Heart right ventricle (tissue), 16 donors: Measurements from ENCODE around the gene CCR5. TPM values are rescaled to one million over a fixed set of nuclear protein-coding genes. Genes with fewer than 3 reads are reported as not detected.

Experiments
- ATAC-seq, 8 donors: fragments of 200-7000 bp; cut with Tn5 transposase; one replicate each; pipeline ENCODE4 v1.9.1; 2020; ENCODE audit warnings: mild to moderate bottlenecking in 8 of 8, moderate library complexity in 8 of 8, moderate number of reproducible peaks in 1 of 8
- DNase-seq, 2 donors: peaks; one replicate each; pipeline ENCODE4 v3.0.0-alpha.2; 2020
- H3K27ac ChIP-seq, 10 donors: fragments of 200-600 bp; sonication (generic) in 2 of 10; one replicate each; pipeline versions ENCODE4 v1.5.0 to v1.8.0; 2020 to 2022; ENCODE audit warnings: mild to moderate bottlenecking in 3 of 10
- H3K27me3 ChIP-seq, 7 donors: fragments of 200-600 bp; one replicate each; pipeline ENCODE4 v1.8.0; 2021 to 2022; ENCODE audit warnings: mild to moderate bottlenecking in 2 of 7
- H3K36me3 ChIP-seq, 9 donors: fragments of 200-600 bp; sonication (generic) in 1 of 9; one replicate each; pipeline versions ENCODE4 v1.5.0 to v1.8.0; 2020 to 2022; ENCODE audit warnings: mild to moderate bottlenecking in 2 of 9
- H3K4me1 ChIP-seq, 9 donors: fragments of 200-600 bp; sonication (generic) in 1 of 9; one replicate each; pipeline versions ENCODE4 v1.5.0 to v1.8.0; 2020 to 2022; ENCODE audit warnings: mild to moderate bottlenecking in 4 of 9
- H3K4me3 ChIP-seq, 10 donors: fragments of 200-600 bp; sonication (generic) in 2 of 10; one replicate each; pipeline versions ENCODE4 v1.5.0 to v1.8.0; 2020 to 2022; ENCODE audit warnings: mild to moderate bottlenecking in 7 of 10, moderate library complexity in 2 of 10
- H3K9me3 ChIP-seq, 11 donors: fragments of 200-600 bp in 10 of 11; sonication (generic) in 2 of 11; one replicate each; pipeline versions ENCODE4 v1.5.0 to v1.8.0; 2013 to 2022; ENCODE audit warnings: mild to moderate bottlenecking in 2 of 11, control low read depth in 1 of 11, moderate library complexity in 1 of 11
- CTCF ChIP-seq, 9 donors: fragments of 200-600 bp; sonication (generic) in 2 of 9; IDR thresholded peaks; one replicate each; pipeline versions ENCODE4 v1.5.0 to v1.8.0; 2021 to 2022; ENCODE audit warnings: antibody characterized with exemption in 9 of 9, mild to moderate bottlenecking in 5 of 9, moderate library complexity in 1 of 9
- WGBS, 2 donors: extraction: QIAGEN DNeasy Blood & Tissue Kit; methylation state at CpG; one replicate each; pipeline ENCODE4 v1.1.7; 2013; ENCODE audit warnings: inconsistent platforms in 1 of 2; 5-methylcytosine and 5-hydroxymethylcytosine counted together
- intact Hi-C, 10 donors: fragments of 100-400 bp; cut with DNase I; formaldehyde crosslinking; loops; one replicate each; pipeline versions ENCODE4 v1.11.1 to v1.14.2; 2022
- long read RNA-seq, 3 donors: library from polyadenylated mRNA; unstranded; transcript quantifications; one replicate each; pipeline ENCODE4 v2.0.0, GENCODE V29; 2020 to 2021
- polyA plus RNA-seq, 2 donors: library from polyadenylated mRNA; stranded (reverse); fragments of 200-250 nt; gene quantifications; one replicate each; pipeline ENCODE4 v1.2.3, GENCODE V29; 2013
- total RNA-seq, 10 donors: library from RNA; stranded (reverse); fragmentation: NEBNext Ultra II Directional in 3 of 10; extraction: Animal tissue kit (Norgen Biotek cat#: 25700) in 3 of 10; gene quantifications; one replicate each; pipeline versions ENCODE4 v1.2.1 to v1.2.4, GENCODE V29; 2021 to 2023
- donor health status: Arrhythmogenic right ventricular cardiomyopathy.
- donor health status: ischemic (EF 13 %, LVEDD 7.1; RV severe dilation, severe dysfunction).
- donor health status: healthy with polysubstance abuse.
- donor health status: DM: no; HTN: yes; CAD: no.
- donor health status: DM: no; HTN: no; CAD: no.
- donor health status: ischemic (EF 25% LVEDD 6.9; RV normal size, moderate dysfunction).
- donor health status: ischemic (EF 25% LVEDD 5.7; RV mildly dilated, moderate dysfunction).
- donor health status: healthy.
- donor health status: DM: yes; HTN: yes; CAD: no.
- donor health status: Ischemic cardiomyopathy.
- donor health status: ischemic (EF 35%, LVEDD 5.7; RV mildly dilated, moderate dysfunction).
- donor health status: nonischemic (EF 11% LVEDD 7.7; RV severe dilation, severe dysfunction).
- donor health status: DM: yes; HTN: yes; CAD: no.
- donor health status: PGD.
- donor health status: ischemic (EF 29% LVEDD 5.4; RV normal size, mild dysfunction).
- donor health status: nonischemic (EF 23%, LVEDD 6.1; RV moderate dilation, normal function).

CCR5 gene
- total RNA-seq (1 to 10 TPM in 2 of 10 donors, under 1 TPM in 8; 0.17 to 7.2 (median 0.38) TPM), polyA plus RNA-seq (under 1 TPM; 0.28 to 0.37 TPM)
- long read RNA-seq, donor 1: 0 reads
- long read RNA-seq, donor 2: 0 reads
- long read RNA-seq, donor 3: 0 reads

- Histone ChIP-seq H3K4me3 (peak within 1 kb of the TSS in 3 of 10 donors; percentile 3 to 47 (median 13)), H3K27me3 (peaks cover 0 to 49% (median 4%) of the 10 kb centered on the region in 7 donors), H3K36me3 (no peaks in the 10 kb centered on the region), H3K27ac (peak within 1 kb of the TSS in 2 of 10 donors; percentile 8 to 86), H3K4me1 (peaks cover 0 to 50% (median 0%) of the 10 kb centered on the region in 9 donors), H3K9me3 (no peaks in the 10 kb centered on the region)
- ATAC-seq (no peak), DNase-seq (no peak)
- WGBS, 2 donors: 51 to 68% methylated on average over 5 of the region's 5 CpGs
- intact Hi-C loops: loop anchor here in 7 of 10 donors (5.0 to 10.0 kb wide), 6 partner anchors 94 to 436 kb away; no protein-coding TSS in a partner anchor
- no peak for TF ChIP-seq CTCF (IDR thresholded peaks at IDR 0.05)
These were observed at the start of gene CCR5 for GRCh38 chr3:46370839-46371518. Gene CCR5, plus strand, starts transcription at chr3:46370946. Its CDS starts 1,957 bp downstream, at chr3:46372903.

DNA sequence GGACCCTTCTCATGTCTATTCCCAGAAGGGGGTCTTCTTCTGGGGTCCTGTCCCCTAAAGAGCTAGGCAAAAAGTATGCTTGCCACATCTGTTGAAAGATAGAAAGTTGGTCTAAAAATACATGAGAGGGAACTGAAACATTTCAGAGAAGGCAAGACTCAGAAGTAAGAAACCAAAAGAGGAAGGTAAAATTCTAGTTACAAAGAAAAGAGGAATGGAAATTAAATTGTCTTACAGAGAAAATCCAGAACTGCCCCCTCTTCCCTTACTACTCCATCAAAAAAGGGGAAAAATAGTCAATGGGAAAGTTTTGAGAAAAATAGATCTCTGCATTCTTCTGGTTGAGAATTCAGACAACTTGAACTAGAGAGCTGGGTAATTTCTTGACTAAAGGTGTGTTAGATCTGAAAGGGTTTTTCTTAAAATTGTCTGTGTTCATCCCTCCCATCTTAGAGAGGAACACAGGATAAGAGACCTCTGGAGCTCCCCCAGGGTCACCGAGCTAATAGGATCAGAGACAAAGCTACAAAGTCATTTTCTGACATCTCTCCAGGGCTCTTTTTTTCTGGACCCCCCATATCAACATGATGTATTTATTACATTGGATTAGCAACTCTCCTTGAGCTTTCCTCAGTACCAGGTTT is 49.2 kb upstream of the CCR5 start:
- DNase-seq: no peak

DNA sequence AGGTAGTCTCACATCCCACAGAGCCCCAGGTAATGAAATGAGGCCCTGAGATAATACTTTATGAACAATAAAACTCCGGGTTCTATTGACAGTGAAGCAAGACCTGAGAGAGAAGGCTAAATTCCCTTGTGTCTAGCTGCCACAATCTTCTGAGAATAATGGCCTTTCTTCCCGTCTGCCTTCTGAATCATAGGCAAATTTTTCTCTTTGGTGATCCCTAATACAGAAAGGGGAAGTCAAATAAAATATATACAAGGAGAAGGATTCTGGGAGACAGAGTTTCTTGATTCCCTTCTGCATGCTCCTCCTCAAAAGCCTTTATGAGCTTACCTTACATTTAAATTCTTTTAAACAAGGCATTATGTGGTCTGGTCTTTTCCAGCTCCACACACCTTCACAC is 46.7 kb upstream of the CCR5 start:
- intact Hi-C loops: no loop called here

More for the DNA sequence above, 49.2 kb upstream of the CCR5 start:
- Histone ChIP-seq H3K4me3 (no peak overlapping the region), H3K27me3 (peaks cover 0 to 17% (median 4%) of the 10 kb centered on the region in 7 donors), H3K36me3 (no peaks in the 10 kb centered on the region), H3K27ac (peak overlapping the region in 1 of 10 donors; percentile 65), H3K9me3 (peaks cover 0 to 9% (median 0%) of the 10 kb centered on the region in 11 donors), H3K4me1 (peaks cover 0 to 47% (median 0%) of the 10 kb centered on the region in 9 donors)
- intact Hi-C loops: no loop called here
- WGBS, 2 donors: 72 to 81% methylated on average over 1 of the region's 1 CpG
- no peak for ATAC-seq
- no peak for TF ChIP-seq CTCF (IDR thresholded peaks at IDR 0.05)

More for the DNA sequence above, 46.7 kb upstream of the CCR5 start:
- Histone ChIP-seq H3K27me3 (peaks cover 0 to 16% (median 4%) of the 10 kb centered on the region in 7 donors), H3K27ac (no peak overlapping the region), H3K36me3 (no peaks in the 10 kb centered on the region), H3K4me1 (peaks cover 0 to 36% (median 0%) of the 10 kb centered on the region in 9 donors), H3K4me3 (no peak overlapping the region), H3K9me3 (peaks cover 0 to 13% (median 0%) of the 10 kb centered on the region in 11 donors)
- 73 to 76% methylated on average over 2 of the region's 2 CpGs for WGBS, 2 donors
- no peak for ATAC-seq
- no peak for DNase-seq
- TF ChIP-seq CTCF (IDR thresholded peaks at IDR 0.05): no peak
